Ovary (tissue), 9 donors: Measurements from ENCODE around the gene ILF3. TPM values are rescaled to one million over a fixed set of nuclear protein-coding genes. Genes with fewer than 3 reads are reported as not detected.

ENCODE experiments used
- DNase-seq, 5 donors: peaks; one replicate each; pipeline ENCODE4 v3.0.0-alpha.2; 2019 to 2020
- H3K27ac ChIP-seq, 2 donors: fragments of 200-600 bp; one replicate each; pipeline versions ENCODE4 v1.5.1 to v1.8.0; 2019 to 2022
- H3K27me3 ChIP-seq: fragments of 200-600 bp; one replicate; pipeline ENCODE4 v1.8.0; 2022
- H3K36me3 ChIP-seq: fragments of 200-600 bp; sonication (generic); one replicate; pipeline ENCODE4 v1.5.1; 2019
- H3K4me1 ChIP-seq: one replicate; pipeline ENCODE4 v1.8.1; 2013; ENCODE audit warnings: mild to moderate bottlenecking, moderate library complexity; ENCODE audit not compliant: insufficient read depth
- H3K4me3 ChIP-seq: fragments of 200-600 bp; sonication (generic); one replicate; pipeline ENCODE4 v1.5.1; 2017
- H3K9me3 ChIP-seq, 2 donors: fragments of 200-600 bp in 1 of 2; sonication (generic) in 1 of 2; one replicate each; pipeline versions ENCODE4 v1.5.1 to v1.8.1; 2013 to 2019; ENCODE audit warnings: mild to moderate bottlenecking in 1 of 2, moderate library complexity in 1 of 2
- CTCF ChIP-seq, 3 donors: fragments of 450-650 bp in 2 of 3; fragments of 200-600 bp in 1 of 3; IDR thresholded peaks; one replicate each; pipeline versions ENCODE4 v1.5.1 to v1.8.0; 2016 to 2022; ENCODE audit warnings: antibody characterized with exemption in 3 of 3, mild to moderate bottlenecking in 1 of 3
- EP300 ChIP-seq: sonication (generic); formaldehyde crosslinking; IDR thresholded peaks from one replicate; pipeline ENCODE4 v1.6.1; 2017; ENCODE audit warnings: antibody characterized with exemption
- POLR2A ChIP-seq: fragments of 450-650 bp; IDR thresholded peaks from one replicate; pipeline ENCODE4 v1.6.1; 2017; ENCODE audit warnings: antibody characterized with exemption, mild to moderate bottlenecking, moderate library complexity
- WGBS, 3 donors: extraction: QIAGEN DNeasy Blood & Tissue Kit in 1 of 3; methylation state at CpG; one replicate each; pipeline versions ENCODE4 v1.1.5 to v1.1.7; 2013 to 2017; 5-methylcytosine and 5-hydroxymethylcytosine counted together
- intact Hi-C, 4 donors: fragments of 100-400 bp; cut with DNase I; formaldehyde crosslinking; loops; one replicate each; pipeline versions ENCODE4 v1.11.0 to v1.15.1; 2022 to 2023
- polyA plus RNA-seq, 2 donors: library from polyadenylated mRNA; stranded (reverse); fragments of 200-250 nt in 1 of 2; fragments of 350-450 nt in 1 of 2; fragmentation: Illumina TruSeq in 1 of 2; extraction: RNeasy Lipid Tissue Mini Kit (QIAGEN cat#74804) in 1 of 2; gene quantifications; one replicate each; pipeline ENCODE4 v1.2.3, GENCODE V29; 2013 to 2014
- total RNA-seq, 7 donors: library from RNA; depleted of rRNA in 2 of 7; stranded (reverse); fragments of >200 nt in 2 of 7; fragmentation: NEBNext Ultra II Directional in 3 of 7; extraction: Animal tissue kit (Norgen Biotek cat#: 25700) in 3 of 7; gene quantifications; one replicate each; pipeline versions ENCODE4 v1.1.0 to v1.2.4, GENCODE V29; 2016 to 2023
- donor health status: DM: no; HTN: no; CAD: no; lungs with moderate emphysema.
- donor health status: DM: no; HTN: no; CAD: no.
- donor health status: Bipolar disorder and iron deficiency.
- donor health status: DM: yes; HTN: yes; CAD: no.
- donor health status: DM: no; HTN: no; CAD: no.
- donor health status: DM: yes; HTN: yes; CAD: no.

ILF3 gene
- total and polyA plus RNA-seq, 9 donors = 90.0 to 295 (median 227) TPM

- H3K36me3 ChIP-seq = no peaks in the 10 kb centered on the region
- H3K9me3 ChIP-seq = no peaks in the 10 kb centered on the region
- no peak for DNase-seq
- TF ChIP-seq EP300 = no peak
- no peak for TF ChIP-seq POLR2A
- no peak for TF ChIP-seq CTCF (IDR thresholded peaks at IDR 0.05)
- H3K27ac ChIP-seq = no peak overlapping the region
- H3K4me3 ChIP-seq = no peak overlapping the region
- 86 to 88% (median 86%) methylated on average over 23 of the region's 23 CpGs for WGBS, 3 donors
- no peaks in the 10 kb centered on the region for H3K4me1 ChIP-seq
- H3K27me3 ChIP-seq = no peaks in the 10 kb centered on the region
- intact Hi-C loops = loop anchor here in 1 of 4 donors (10.0 kb wide), 1 partner anchor 142 kb away; no protein-coding TSS in a partner anchor
Observed at GRCh38 chr19:10712754-10713153, 58.6 kb downstream of the ILF3 start.

- intact Hi-C loops = loop anchor here in 1 of 4 donors (10.0 kb wide), 1 partner anchor 141 kb away; no protein-coding TSS in a partner anchor
- 68 to 79% (median 73%) methylated on average over 5 of the region's 5 CpGs for WGBS, 3 donors
- Histone ChIP-seq H3K9me3 (no peaks in the 10 kb centered on the region), H3K4me1 (no peaks in the 10 kb centered on the region), H3K27me3 (no peaks in the 10 kb centered on the region), H3K27ac (no peak overlapping the region), H3K4me3 (no peak overlapping the region), H3K36me3 (no peaks in the 10 kb centered on the region)
- TF ChIP-seq CTCF (IDR thresholded peaks at IDR 0.05) (no peak), EP300 (no peak), POLR2A (no peak)
- DNase-seq = no peak
Observed at GRCh38 chr19:10713317-10713716, 59.2 kb downstream of the ILF3 start.

- no peak overlapping the region for H3K4me3 ChIP-seq
- intact Hi-C loops = loop anchor here in 3 of 4 donors (5.0 to 10.0 kb wide), 4 partner anchors 50 to 150 kb away; no protein-coding TSS in a partner anchor
- no peaks in the 10 kb centered on the region for H3K36me3 ChIP-seq
- H3K27me3 ChIP-seq = no peaks in the 10 kb centered on the region
- no peak for DNase-seq
- WGBS, 3 donors = 14 to 20% (median 14%) methylated on average over 12 of the region's 12 CpGs
- TF ChIP-seq EP300 (no peak), POLR2A (no peak), CTCF (IDR thresholded peaks at IDR 0.05) (no peak)
- no peak overlapping the region for H3K27ac ChIP-seq
- H3K4me1 ChIP-seq = peaks cover 17% of the 10 kb centered on the region
- no peaks in the 10 kb centered on the region for H3K9me3 ChIP-seq
Observed at GRCh38 chr19:10717054-10717355, 62.9 kb downstream of the ILF3 start.

- Histone ChIP-seq H3K9me3 (no peaks in the 10 kb centered on the region), H3K4me3 (peak within 1 kb of the TSS; percentile 96), H3K36me3 (no peaks in the 10 kb centered on the region), H3K27ac (peak within 1 kb of the TSS; percentile 35 to 87), H3K27me3 (no peaks in the 10 kb centered on the region), H3K4me1 (peaks cover 17% of the 10 kb centered on the region)
- intact Hi-C loops = loop anchor here in 3 of 4 donors (5.0 to 10.0 kb wide), 4 partner anchors 50 to 150 kb away; no protein-coding TSS in a partner anchor
- peak; percentile 84 to 92 (median 87) for TF ChIP-seq CTCF (IDR thresholded peaks at IDR 0.05)
- TF ChIP-seq POLR2A = peak; percentile 48
- no peak for TF ChIP-seq EP300
- WGBS, 3 donors = 0 to 1% (median 1%) methylated on average over 32 to 57 of the region's 57 CpGs
- peak; percentile 97 to 99 (median 99) for DNase-seq
Observed at GRCh38 chr19:10717356-10718204, 63.4 kb downstream of the ILF3 start, which contains the start of gene DNM2. TSS of gene DNM2 (plus strand) at chr19:10718079. CDS start at chr19:10718243, 164 bp downstream.
